ENCODE measurements around the gene SETX. TPM values are rescaled to one million over a fixed set of nuclear protein-coding genes. Genes with fewer than 3 reads are reported as not detected.

SETX gene
- total RNA-seq, result 20.3 and 27.0 TPM in 2 replicates

GRCh38 chr9:132354637-132355355, at the start of gene SETX:
Gene SETX (minus strand): TSS chr9:132354986. CDS start chr9:132349428, 5,558 bp downstream.

Other genes with a start within 250 kb of the SETX start
- 0.08 TPM in 1 of 2 replicates, not detected in the other for gene NTNG2, start 192.9 kb downstream of the SETX start, total RNA-seq
- gene TTF1, start 51.9 kb upstream of the SETX start, total RNA-seq, result 7.3 and 9.9 TPM in 2 replicates
- gene CFAP77, start 55.2 kb upstream of the SETX start, total RNA-seq, result not detected in 2 replicates
- gene BARHL1, start 227.6 kb upstream of the SETX start, total RNA-seq, result not detected in 2 replicates